Stimulated activated CD4-positive, alpha-beta T cell treated with anti-CD3 and anti-CD28 coated beads, TNF-alpha, amount 100 ng/mL, for 24 hours (primary cell): Measurements from ENCODE around the gene GLRX.
"Not testable (repeated sequence)": the region's sequence is repeated elsewhere in the genome, so short reads cannot be mapped to it uniquely, and the experiment has no call there.

Experiments
- DNase-seq, 3 experiments: peaks; one replicate each; pipeline ENCODE4 v3.0.0-alpha.2; 2020; ENCODE audit warnings: low read depth in 3 of 3

The GLRX gene

DNA sequence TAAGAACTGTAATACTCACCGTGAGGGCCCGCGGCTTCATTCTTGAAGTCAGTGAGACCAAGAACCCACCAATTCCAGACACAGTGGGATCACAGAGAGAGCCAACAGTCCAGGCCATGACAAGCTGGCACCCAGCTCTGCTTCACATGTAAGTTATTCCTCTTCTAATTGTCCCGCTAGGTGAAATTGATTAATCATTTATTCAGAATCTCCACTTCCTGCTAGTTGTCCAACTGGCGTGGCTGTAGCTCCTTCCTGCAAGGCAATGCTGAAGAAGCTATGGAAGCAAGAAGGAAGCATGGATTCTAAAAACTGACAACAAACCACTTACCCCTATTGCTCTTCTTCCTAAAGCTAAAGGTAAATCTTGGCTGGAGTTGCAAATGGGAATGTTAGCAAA is 30.0 kb upstream of the GLRX start:
- no peak for DNase-seq

GRCh38 chr5:95851141-95851540 is 28.6 kb upstream of the GLRX start:
- not testable (repeated sequence) for DNase-seq

GRCh38 chr5:95850391-95850894 is 27.9 kb upstream of the GLRX start:
- DNase-seq: no peak

GRCh38 chr5:95848701-95849100 is 26.2 kb upstream of the GLRX start:
- no peak for DNase-seq

DNA sequence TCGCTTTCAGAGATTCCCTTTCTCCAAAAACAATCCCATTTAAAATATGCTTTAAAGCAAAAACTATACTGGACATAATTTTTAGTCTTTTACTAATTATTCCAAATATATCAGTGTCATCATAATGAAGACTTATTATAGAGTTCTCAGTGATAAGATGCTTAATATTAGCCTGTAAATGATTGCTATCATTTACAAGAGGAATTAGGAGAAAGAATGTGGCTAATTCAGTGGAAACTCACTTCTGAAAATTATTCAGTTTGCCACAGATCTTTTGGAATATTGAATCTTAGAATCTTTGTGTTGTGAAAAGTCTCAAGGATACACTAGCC is 24.7 kb upstream of the GLRX start:
- DNase-seq: no peak

GRCh38 chr5:95846554-95847260 is 24.2 kb upstream of the GLRX start:
- DNase-seq: peak in 2 of 3 experiments; percentile 47 to 52

DNA sequence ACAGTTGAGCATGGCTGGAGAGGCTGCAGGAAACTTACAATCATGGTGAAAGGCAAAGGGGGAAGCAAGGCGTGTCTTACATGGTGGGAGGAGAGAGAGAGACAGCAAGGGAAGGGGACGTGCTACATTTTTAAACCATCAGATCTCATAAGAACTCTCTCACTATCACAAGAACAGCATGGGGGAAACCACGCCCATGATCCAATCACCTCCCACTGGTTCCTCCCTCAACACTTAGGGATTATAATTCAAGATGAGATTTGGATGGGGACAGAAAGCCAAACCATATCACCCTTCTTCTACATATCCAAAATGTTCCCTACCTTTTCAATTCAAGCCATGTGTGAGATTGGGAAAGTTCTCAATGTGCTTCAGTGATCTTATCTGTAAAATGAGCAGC is 22.9 kb upstream of the GLRX start:
- no peak for DNase-seq

DNA sequence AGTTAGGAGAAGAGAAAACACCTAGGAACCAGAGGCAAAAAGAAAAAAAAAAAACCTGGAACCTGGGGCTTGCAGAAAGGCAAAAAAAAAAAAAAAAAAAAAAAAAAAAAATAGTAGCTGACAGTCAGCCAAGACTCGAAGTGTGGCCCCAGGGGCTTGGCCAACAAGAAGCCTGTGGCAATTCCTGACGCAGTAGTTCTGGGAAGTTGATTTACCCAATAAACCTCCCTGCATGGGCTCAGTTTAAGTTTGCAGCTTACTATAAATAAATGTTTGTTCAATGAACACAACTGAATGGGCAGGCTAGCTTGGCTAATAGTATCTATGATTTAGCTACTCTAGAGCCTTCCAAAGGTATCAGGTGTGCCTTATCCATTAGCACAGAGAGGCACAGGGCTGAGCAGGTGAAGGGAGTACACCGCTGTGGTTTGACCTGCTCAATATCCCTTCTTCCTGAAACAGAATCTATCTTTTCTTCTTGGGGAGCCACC is 21.3 kb upstream of the GLRX start:
- DNase-seq: no peak

DNA sequence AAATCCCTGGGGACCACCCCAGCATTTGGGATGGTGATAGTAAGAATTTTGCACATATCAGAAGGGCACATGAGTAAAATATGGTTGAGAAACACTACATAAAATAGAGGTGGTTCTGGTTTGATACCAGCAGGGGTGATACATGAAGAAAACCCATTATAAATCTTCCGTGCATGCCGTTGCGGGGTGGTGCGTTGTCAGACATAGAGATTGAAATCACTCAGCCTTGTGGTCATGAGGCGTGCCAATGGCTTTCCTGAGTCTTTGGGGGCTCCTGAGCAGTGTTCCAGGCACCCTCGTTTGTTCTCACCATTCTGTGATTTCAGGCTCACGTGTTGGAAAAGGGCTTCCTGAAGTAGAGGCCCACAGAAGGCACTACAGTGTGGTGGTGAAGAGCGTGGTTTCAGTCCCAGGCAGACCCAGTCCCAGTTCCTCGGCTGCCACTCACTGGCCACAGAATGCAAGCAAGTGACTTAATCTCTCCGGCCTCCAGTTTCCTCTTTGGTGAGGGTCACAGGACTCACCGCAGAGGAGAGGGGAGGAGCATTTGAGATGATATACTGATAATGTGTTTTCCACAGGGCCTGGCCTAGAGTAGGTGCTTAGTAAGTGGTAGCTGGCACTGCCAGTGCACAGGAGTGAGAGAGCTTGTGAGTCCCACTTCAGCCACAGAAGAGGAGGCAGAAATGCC is 20.5 kb upstream of the GLRX start:
- DNase-seq: peak in 2 of 3 experiments; percentile 43 to 65

DNA sequence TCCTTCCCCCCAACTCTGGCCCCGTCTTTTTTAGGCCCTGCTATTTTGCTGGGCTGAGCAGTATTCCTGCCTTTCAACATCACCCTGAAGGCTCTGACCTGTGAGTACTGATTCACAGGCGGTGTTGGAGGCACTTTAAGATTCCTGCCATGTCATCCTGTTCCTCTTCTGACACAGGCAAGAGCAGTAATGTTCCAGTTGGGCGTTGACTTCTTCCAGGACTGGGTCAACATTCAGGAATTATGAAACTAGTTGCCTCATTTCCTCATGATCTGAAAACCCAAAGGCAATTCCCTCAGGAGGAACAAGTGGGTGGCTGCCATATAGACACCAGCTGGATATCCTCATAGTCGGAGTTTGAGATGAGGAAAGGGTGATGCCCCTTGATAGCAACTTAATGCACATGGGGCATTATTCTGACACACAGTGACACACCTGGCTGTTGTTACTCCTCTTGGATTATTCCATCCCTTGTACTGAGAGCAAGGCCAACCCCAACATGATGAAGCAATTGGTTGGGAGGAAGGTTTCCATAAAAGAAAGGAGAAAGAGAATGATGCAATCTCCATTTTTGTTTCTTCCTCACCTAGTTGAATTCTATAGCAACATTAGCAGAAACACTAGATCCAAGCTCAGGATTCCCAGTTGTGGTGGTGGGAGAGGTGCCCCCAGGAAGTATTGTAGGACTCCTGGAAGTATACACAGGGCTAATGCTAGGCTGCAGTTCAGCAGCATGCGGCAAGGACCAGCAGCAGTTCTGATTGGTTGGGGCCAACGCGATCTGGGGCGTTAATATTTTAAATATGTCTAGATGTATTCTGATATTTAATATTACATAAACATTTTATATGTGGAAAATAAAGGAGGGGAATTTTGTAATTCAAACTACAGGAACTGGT is 19.6 kb upstream of the GLRX start:
- DNase-seq: no peak

DNA sequence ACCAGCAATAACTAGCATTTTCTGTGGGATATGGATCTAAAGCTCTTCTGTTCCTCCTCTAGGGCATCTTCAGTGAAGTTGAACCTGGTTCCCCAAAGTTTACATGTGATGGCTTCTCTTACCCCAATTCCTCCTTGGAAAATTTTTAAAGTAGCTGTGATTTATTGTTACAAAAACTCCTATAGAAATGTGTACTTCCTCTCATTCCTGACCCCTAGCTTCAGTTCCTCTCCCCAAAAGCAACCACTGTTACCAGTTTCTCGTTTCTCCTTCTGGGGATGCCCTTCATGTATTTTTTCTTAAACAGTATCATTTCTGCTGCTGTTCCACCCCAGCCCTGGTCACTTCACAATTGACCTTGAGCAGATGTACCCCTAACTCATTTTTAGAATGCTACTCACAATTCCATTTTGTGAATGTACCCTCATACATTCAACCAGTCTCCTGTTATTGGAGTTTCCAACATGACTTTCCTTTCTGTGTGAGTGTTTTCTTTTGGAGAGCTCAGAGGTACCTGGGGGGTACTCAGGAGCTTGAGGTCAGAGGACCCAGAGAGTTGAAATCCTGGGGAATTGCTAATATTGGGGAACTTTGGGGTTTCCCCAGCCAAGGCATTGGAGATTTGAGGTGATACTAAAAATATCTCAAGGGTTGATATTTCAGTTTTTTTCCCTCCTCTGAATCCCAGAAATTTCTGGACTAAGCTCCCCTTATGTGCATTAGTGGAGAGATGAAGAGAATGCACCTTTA is 18.6 kb upstream of the GLRX start:
- no peak for DNase-seq

GRCh38 chr5:95839658-95840057 is 17.1 kb upstream of the GLRX start:
- no peak for DNase-seq

DNA sequence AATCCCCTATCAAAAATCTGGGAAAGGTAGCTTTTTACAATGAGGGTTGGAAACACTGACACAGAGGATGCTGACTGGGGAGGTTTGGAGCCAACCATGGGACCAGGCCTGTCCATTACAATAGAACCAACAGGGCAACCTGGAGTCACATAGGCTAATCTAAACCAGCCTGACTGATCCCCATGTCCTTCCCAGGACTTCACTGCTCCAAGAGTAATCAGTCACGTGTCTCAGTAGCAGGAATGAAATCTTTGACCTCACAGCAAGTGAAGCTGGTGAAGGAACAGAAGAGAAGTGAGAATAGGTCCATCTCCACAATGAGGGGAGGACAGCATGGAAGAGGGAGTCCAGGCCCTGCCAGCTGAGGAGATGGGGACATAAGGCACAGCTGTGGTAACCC is 16.0 kb upstream of the GLRX start:
- DNase-seq: no peak

- no peak for DNase-seq
These were observed 15.5 kb upstream of the GLRX start for GRCh38 chr5:95838001-95838520.

GRCh38 chr5:95837492-95837891 is 15.0 kb upstream of the GLRX start:
- no peak for DNase-seq

DNA sequence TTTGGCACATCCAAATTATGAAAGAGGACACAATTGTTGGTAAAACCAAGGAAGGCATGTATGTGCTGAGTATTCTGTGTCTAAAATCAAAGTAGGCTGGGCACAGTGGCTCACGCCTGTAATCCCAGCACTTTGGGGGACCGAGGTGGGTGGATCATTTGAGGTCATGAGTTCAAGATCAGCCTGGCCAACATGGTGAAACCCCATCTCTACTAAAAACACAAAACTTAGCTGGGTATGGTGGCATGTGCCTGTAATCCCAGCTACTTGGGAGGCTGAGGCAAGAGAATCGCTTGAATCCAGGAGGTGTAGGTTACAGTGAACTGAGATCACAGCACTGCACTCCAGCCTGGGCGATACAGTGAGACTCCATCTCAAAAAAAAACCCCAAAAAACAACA is 14.4 kb upstream of the GLRX start:
- not testable (repeated sequence) for DNase-seq

DNA sequence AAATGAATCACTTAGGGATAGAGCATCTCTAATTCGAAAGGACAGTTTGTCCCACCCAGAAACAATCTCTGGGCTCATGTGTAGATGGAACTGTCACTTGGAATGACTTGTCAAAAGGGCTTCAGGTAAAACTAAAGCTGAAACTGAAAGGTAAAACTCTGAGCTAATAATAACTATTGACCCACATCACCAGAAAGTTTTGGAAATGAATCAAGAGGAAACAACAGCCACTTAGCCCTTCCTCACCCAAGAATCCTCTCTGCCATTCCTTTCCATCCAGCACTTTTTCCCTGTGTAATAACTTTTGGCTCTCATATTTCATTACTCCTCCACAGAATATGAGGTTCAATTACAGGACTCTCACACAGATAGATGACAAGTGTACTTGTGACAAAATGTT is 14.0 kb upstream of the GLRX start:
- DNase-seq: no peak

DNA sequence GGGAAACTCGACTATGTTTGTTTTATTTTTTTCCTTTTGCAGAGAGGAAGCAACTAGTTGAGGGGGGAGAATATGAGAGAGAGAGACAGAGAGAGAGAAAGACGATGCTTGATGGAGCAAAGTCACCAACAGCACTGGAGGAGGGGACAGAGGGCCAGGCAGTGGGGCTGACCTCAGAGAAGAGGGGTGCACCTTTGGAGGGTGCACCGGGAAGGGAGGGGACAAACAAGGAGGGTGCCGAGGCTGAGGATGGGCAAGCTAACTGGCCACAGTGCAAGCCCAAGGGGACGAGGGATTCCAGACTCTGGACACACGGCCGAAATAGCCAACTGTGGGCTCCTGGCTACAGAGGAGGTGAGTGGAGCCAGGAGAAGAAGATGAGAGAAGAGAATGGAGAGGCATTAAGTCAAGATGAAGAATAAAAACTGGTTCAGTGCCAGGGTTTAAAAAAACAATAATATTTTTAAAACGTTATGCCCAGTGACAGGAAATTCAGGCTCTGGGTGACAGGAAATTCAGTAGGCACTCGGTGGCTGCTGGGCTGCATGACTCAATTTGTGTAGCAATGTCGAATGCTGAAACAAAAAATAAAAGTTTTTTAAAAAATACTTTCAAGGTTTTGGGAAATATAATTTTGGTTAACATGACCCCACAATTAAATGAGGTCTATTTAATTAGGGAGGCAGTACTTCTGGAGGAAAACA is 13.3 kb upstream of the GLRX start:
- no peak for DNase-seq

GRCh38 chr5:95832664-95833063 is 10.1 kb upstream of the GLRX start:
- DNase-seq: no peak

- no peak for DNase-seq
These were observed 7.7 kb upstream of the GLRX start for GRCh38 chr5:95830226-95830625.

DNA sequence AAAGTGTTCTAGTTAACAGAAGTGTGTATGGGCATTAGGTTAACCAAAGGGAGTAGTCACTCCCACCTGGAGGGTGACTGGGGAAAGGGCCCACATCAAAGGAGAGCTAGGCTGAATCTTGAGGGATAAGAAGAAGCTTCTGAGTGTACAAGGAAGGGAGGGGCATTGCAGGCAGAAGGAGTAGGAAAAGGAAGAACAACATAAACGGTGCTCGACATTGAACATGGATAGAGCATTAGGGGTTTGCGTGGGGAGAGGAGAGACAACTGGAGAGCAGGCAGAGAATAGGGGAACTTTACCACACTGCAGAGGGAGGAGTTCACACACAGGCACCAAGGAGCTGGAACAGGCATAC is 5.3 kb upstream of the GLRX start:
- DNase-seq: no peak
